ENCODE results near the gene TLCD3A.
"Not testable (repeated sequence)": the region's sequence is repeated elsewhere in the genome, so short reads cannot be mapped to it uniquely, and the experiment has no call there.

Gene TLCD3A

DNA sequence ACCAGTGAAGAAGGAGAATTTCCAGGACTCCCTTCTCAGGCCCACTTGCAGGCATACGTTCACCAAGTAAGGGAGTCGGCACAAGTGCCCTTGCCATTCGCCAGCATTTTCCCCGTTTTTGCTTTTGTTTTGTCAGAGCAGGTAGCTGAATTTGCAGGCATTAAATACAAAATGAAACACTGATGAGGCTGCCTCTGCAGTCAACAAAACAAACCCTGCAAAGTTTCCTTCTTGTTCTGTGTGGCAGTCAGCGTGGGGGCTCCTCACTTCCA lies 41.9 kb downstream of the TLCD3A start:
- in situ Hi-C loops (cut with MboI; ENCODE audit: low pct_unique_long_range_greater_than_20kb, low sequenced_read_pairs): no loop called here
- DNase-seq: no peak

DNA sequence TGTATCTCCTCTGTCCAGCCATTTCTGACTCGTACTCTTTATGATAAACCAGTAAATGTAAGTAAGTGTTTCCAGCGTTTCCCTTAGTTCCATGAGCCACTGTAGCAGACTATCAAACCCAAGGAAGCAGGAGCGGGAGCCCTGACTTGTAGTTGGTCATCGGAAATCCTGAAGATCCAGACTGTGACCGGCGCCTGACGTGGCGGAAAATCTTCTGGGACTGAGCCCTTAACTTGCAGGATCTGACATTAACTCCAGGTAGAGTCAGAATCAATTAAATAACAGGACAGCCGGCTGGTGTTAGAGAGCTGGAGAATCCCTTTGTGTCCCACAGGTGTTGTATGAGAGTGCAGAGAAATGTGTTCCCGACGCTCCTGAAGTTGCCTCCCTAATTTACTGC lies 45.7 kb downstream of the TLCD3A start:
- DNase-seq: no peak
- in situ Hi-C loops (cut with MboI; ENCODE audit: low pct_unique_long_range_greater_than_20kb, low sequenced_read_pairs): no loop called here

DNA sequence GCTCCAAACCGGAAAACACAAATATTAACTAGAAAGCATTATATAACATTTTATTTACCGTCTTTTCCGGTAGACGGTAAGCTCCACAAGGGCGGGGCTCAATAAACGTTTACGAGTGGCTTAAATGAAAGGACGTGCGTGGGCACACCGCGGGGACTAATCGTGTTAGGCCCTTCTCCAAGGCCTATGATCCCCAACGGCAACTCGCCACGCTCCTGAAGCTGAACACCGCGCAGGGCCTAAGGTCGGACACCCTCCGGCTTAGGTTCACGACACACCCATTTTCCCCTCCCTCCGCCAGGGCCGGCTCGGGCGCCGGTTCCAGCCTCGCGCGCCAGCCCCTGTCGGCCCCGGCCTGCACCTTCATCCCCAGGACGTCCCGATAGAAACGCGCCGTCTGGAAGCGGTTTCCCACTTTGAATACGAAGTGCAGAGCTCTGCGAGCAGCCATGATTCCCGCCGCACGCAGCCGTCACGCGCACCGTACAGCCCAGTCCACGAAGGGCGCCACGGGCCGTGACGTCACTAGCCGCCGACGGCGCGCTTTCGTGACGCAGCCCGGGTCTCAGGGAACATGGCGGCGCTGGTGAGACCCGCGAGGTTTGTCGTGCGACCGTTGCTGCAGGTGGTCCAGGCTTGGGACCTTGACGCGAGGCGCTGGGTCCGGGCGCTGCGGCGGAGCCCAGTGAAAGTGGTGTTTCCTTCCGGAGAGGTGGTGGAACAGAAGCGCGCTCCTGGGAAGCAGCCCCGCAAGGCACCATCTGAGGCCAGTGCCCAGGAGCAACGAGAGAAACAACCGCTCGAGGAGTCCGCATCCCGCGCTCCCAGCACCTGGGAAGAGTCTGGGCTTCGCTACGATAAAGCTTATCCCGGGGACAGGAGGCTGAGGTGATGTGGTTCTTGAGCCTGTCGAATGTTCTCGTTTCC lies 49.7 kb downstream of the TLCD3A start, which contains the start of the genes GLOD4 and MRM3:
Gene GLOD4, minus strand, starts transcription at position 476 of the 927 bp plus-strand sequence. Its CDS starts 25 bp downstream, at position 451.
Gene MRM3, plus strand, starts transcription at position 549 of the 927 bp plus-strand sequence. Its CDS starts 26 bp downstream, at position 575.
- in situ Hi-C loops (cut with MboI; ENCODE audit: low pct_unique_long_range_greater_than_20kb, low sequenced_read_pairs): no loop called here
- peak; percentile 91 for DNase-seq

DNA sequence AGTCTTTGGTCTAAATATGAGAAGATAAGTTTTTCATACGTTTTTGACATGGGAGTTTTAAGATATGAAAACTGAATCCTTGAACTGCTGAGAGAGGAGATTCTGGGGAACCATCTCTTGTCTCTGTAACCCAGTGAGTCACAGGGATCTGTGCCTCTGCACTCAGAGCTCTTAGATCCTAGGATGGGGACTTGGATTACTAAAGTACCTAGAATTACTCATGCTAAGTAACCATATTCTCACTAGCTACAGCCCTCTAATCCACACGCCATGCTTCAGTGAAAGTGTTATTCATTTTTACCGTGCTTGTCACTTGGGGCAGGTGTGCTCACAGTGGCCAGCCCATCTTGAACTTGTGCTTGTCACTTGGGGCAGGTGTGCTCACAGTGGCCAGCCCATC lies 51.7 kb downstream of the TLCD3A start:
- DNase-seq: no peak
- in situ Hi-C loops (cut with MboI; ENCODE audit: low pct_unique_long_range_greater_than_20kb, low sequenced_read_pairs): no loop called here

DNA sequence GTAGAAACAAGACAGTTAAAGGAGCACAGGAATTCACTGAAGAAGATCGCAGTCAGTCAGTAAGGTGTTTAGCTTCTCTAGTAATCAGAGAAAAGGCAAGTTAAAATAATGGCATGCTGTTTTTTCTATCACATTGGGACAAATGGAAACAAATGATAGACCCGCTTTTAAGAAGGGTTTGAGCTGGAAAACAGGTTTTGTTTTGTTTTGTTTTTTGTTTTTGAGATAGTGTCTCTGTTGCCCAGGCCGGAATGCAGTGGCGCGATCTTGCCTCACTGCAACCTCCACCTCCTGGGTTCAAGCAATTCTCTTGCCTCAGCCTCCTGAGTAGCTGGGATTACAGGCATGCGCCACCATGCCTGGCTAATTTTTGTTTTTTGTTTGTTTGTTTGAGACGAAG lies 53.5 kb downstream of the TLCD3A start:
- DNase-seq; in situ Hi-C loops (cut with MboI; ENCODE audit: low pct_unique_long_range_greater_than_20kb, low sequenced_read_pairs): not testable (repeated sequence)

DNA sequence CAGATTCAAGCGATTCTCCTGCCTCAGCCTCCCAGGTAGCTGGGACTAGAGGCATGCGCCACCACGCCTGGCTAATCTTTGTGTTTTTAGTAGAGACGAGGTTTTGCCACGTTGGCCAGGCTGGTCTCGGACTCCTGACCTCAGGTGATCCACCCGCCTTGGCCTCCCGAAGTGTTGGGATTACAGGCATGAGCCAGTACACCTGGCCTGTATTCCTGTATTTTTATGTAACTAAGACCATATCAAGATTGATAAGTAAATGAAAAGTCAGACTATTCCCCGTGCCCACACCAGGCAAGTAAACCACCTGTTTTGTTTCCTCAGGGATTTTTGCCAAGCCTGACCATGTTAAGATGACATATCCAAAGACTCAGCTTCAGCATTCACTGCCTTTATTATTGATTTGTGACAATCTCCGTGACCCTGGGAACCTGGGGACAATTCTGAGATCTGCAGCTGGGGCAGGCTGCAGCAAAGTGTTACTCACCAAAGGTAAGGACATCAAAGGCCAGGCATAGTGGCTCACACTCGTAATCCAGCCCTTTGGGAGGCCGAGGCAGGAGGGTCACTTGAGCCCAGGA lies 55.3 kb downstream of the TLCD3A start:
- in situ Hi-C loops (cut with MboI; ENCODE audit: low pct_unique_long_range_greater_than_20kb, low sequenced_read_pairs): no loop called here
- no peak for DNase-seq

DNA sequence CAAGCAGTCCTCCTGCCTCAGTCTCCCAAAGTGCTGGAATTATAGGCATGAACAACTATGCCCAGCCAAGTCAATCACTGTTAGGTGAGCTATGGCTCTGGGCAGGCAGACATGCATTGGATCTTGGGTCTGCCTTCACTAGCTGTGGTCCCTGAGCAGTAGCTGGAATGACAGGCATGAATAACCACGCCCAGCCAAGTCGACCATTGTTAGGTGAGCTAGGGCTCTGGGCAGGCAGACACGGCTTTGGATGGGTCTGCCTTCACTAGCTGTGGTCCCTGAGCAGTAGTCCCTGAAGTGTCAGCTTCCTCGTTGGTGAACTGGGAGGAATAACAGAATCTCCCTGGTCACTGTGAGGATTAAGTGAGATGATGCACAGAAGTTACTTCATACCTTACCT lies 56.2 kb downstream of the TLCD3A start:
- DNase-seq: no peak
- in situ Hi-C loops (cut with MboI; ENCODE audit: low pct_unique_long_range_greater_than_20kb, low sequenced_read_pairs): no loop called here

DNA sequence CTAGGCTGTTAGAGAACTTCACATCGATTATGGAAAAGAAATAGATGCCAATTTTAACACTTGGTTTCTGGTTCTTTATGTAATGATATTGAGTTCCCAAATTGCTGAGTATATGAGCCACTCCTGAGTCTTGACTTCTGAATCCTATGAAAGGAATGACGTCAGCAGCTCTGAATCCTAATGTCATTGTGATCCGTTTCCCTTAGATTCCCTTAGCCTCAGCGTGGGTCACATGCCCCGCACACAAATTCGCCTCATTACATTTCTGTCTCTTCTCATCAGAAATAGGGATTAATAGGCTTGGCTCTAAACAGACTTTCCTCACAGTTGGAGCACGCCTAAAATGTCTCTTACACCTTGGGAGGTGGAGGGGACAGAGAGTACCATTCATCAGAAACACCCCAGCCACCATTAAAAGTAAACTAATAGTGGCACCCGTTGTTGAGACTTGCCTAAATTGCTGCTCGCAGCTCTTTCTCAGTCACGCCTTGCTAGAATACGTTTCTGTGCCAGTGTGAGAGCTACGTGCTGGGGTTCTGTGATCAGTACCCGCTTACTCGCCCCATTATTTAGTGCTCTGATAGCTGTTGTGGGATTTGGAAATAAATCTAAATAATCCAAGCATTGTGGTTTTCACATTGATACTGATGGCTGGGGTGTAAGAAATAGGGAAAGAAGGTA lies 56.9 kb downstream of the TLCD3A start:
- DNase-seq: no peak
- in situ Hi-C loops (cut with MboI; ENCODE audit: low pct_unique_long_range_greater_than_20kb, low sequenced_read_pairs): no loop called here

DNA sequence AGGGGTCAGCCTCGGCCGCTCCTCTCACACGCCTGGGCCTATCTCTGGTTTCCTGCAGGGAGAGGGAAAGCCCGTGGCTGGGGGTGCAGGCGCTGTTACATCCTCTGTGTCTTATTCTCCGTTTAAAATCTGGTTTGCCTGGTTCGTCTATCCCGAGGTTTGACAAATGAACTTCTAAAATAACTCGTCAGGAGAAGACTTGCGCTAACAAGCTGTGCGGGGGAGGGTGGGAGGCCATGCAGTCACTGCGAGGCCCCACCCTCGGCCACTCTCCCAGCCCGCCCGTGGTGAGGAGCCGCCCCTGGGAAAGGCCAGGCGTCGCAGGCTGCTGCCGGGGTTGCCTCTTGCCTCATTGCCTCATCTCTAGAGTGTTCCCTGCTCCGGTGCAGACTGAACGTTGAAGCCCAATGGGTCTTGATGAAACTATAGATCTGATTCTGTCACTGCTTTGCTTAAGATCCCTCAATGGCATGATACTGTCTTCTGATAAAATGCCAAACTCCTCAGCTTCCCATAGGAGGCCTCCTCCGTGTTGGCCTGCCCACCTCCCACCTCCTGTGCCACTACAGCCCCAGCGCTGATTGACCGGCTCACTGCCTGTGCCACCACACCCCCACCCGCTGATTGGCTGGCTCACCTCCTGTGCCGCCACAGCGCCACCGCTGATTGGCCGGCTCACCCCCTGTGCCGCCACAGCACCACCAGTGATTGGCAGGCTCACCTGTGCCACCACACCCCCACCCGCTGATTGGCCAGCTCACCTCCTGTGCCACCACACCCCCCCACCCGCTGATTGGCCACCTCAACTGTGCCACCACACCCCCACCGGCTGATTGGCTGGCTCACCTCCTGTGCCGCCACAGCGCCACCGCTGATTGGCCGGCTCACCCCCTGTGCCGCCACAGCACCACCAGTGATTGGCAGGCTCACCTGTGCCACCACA lies 57.8 kb downstream of the TLCD3A start:
- DNase-seq; in situ Hi-C loops (cut with MboI; ENCODE audit: low pct_unique_long_range_greater_than_20kb, low sequenced_read_pairs): not testable (repeated sequence)

DNA sequence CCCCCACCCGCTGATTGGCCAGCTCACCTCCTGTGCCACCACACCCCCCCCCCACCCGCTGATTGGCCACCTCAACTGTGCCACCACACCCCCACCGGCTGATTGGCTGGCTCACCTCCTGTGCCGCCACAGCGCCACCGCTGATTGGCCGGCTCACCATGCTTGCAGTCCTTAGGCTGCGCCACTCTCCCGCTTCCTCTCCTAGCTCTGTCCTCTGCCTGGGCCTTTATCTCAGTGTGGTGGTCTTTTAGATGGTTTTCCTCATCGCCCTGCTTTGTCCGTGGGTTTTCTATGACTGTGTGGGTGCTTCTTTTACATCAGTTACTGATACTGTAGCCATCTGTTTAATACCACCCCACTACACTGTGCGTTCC lies 58.5 kb downstream of the TLCD3A start:
- DNase-seq; in situ Hi-C loops (cut with MboI; ENCODE audit: low pct_unique_long_range_greater_than_20kb, low sequenced_read_pairs): not testable (repeated sequence)

DNA sequence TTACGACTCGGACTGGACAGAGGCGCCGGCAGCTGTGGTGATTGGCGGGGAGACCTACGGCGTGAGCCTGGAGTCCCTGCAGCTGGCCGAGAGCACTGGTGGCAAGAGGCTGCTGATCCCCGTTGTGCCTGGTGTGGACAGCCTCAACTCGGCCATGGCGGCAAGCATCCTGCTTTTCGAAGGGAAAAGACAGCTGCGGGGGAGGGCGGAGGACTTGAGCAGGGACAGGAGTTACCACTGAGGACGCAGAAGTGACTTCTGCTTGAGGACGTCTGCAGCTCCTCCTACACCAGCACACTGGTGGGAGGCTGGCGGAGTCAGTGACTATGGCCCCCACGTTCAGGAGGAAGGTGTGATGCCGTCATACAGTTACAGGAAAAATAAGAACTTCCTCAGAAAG lies 59.4 kb downstream of the TLCD3A start:
- in situ Hi-C loops (cut with MboI; ENCODE audit: low pct_unique_long_range_greater_than_20kb, low sequenced_read_pairs): no loop called here
- DNase-seq: no peak

DNA sequence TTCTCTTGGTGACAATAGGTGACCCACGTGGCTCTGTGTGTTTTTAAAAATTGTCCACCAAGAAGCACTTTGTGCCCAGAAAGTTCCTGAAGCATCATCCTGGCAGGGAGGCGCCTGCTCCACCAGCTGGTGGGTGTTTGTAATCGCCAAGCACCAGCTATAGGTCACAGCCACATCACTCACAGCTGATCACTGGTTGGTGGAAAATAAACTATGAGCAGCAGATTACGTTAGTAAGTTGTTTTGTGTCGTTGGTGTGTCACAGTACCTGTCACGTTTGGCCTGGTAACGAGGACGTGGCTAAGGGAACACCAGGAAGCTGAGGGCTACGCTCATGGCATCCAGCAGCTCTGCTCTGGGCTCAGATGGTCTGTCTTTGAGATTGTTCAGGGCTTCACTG lies 59.9 kb downstream of the TLCD3A start:
- no peak for DNase-seq
- in situ Hi-C loops (cut with MboI; ENCODE audit: low pct_unique_long_range_greater_than_20kb, low sequenced_read_pairs): no loop called here

Data from KBM-7 (cell line).